ENCODE data around the gene ATXN1. TPM values are rescaled to one million over a fixed set of nuclear protein-coding genes. Genes with fewer than 3 reads are reported as not detected.
A peak's percentile ranks its signal among the peaks of the same experiment; 100 is the strongest.

ATXN1 gene
- total RNA-seq, 2 experiments from 2014 or later, result 34.1 to 36.7 TPM

DNA sequence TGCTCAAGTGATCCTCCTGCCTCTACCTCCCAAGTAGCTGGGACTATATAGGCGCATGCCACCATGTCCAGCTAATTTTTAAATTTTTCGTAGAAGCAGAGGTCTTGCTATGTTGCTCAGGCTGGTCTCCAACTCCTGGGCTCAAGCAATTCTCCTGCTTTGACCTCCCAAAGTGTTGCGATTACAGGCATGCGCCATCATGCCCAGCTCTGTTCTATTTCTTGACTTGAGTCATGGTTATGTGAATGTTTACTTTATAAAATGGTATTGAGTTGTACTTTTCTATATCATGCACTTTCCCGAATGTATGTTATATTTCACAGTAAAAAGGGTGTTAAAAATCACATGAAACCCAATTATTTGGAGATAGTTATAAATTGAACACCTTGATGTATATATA lies 17.3 kb upstream of the ATXN1 start:
- H3K27me3 Mint-ChIP-seq, result peaks cover 2% of the 10 kb centered on the region
- no peak for DNase-seq
- POLR2A ChIA-PET, result no interaction called here
- H3K4me1 Mint-ChIP-seq (ENCODE audit: low read depth), result no peaks in the 10 kb centered on the region
- H3K9me3 Mint-ChIP-seq, result peaks cover 2% of the 10 kb centered on the region
- intact Hi-C loops (cut with micrococcal nuclease), result no loop called here
- no peak overlapping the region for H3K27ac Mint-ChIP-seq
- H3K4me3 Mint-ChIP-seq, result no peak overlapping the region
- H3K36me3 Mint-ChIP-seq, result no peaks in the 10 kb centered on the region
- CTCF ChIA-PET, result no interaction called here

DNA sequence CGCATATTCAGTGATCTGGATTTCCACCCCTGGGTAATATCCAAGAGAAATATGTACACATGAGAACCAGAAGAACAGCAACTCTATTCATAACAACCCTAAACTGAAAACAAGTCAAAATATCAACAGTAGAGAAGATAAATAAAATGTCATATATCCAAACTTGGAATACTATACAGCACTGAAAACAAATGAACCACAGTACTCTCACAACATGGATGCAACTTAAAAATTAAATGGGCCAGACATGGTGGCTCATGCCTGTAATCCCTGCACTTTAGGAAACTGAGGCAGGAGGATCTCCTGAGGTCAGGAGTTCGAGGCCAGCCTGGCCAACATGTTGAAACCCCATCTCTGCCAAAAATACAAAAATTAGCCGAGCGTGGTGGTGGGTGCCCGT lies 16.5 kb upstream of the ATXN1 start:
- Mint-ChIP-seq H3K27me3 (peaks cover 2% of the 10 kb centered on the region), H3K4me3 (no peak overlapping the region), H3K4me1 (ENCODE audit: low read depth) (no peaks in the 10 kb centered on the region), H3K36me3 (no peaks in the 10 kb centered on the region), H3K27ac (no peak overlapping the region), H3K9me3 (peaks cover 2% of the 10 kb centered on the region)
- no peak for DNase-seq
- ChIA-PET POLR2A (no interaction called here), CTCF (no interaction called here)
- intact Hi-C loops (cut with micrococcal nuclease), result no loop called here

DNA sequence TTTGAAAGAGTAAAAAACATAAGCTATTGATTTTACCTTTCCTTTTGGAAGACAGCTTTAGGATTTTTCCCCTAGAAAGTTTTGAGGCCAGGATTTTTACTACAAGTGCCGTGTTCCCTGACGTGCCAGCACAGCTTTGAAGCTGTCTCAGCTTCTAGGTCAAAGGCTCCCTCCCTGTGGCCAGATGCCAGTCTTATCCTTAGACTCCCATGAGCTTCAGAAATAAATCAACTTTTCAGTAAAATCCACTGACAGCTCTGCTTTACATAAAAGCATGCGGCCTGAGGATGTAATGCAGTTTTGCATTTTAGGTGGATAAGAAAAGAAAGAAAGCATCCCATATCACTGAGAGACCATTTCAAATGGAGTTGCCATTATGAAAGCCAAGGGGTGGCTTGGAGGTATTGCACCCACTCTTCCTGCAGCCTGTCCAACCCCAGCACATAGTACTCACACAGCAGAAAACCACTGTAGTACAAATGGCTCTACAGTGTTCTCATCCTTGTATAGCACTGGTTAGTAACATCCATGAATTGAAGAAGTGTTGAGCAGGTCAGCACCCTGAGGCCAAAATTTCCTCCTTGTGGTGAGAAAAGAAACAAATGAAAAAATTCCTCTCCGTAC lies 15.2 kb upstream of the ATXN1 start:
- peaks cover 2% of the 10 kb centered on the region for H3K9me3 Mint-ChIP-seq
- ChIA-PET POLR2A (no interaction called here), CTCF (interaction anchor here (1.1 to 1.5 kb wide), 2 partner anchors 9 to 14 kb away, joined by 4 to 6 read pairs; no protein-coding TSS in a partner anchor)
- no peak overlapping the region for H3K27ac Mint-ChIP-seq
- H3K4me3 Mint-ChIP-seq, result no peak overlapping the region
- H3K4me1 Mint-ChIP-seq (ENCODE audit: low read depth), result peaks cover 2% of the 10 kb centered on the region
- H3K36me3 Mint-ChIP-seq, result no peaks in the 10 kb centered on the region
- no peak for DNase-seq
- H3K27me3 Mint-ChIP-seq, result peaks cover 2% of the 10 kb centered on the region
- intact Hi-C loops (cut with micrococcal nuclease), result no loop called here

DNA sequence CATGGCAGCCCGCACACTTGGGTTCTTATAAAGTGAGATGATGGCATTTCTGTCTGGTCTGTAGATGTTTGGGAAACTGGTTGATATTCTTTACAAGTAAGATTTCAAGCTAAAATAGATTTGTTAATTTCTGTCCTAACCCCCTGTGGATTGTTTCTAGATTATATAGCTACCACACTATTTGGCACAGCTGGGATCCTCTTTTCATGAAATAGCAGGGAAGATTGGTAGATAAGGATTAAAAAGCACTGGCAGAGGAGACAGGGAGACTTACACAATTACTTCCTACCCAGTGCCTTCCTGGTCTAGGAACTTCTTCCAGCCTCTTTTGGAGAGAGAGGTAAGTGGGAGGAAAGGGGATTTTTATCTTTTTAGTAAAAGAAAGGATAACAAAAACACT lies 13.2 kb upstream of the ATXN1 start:
- Mint-ChIP-seq H3K36me3 (no peaks in the 10 kb centered on the region), H3K4me3 (no peak overlapping the region), H3K27ac (no peak overlapping the region), H3K4me1 (ENCODE audit: low read depth) (peaks cover 20% of the 10 kb centered on the region), H3K27me3 (peaks cover 1% of the 10 kb centered on the region), H3K9me3 (peaks cover 2% of the 10 kb centered on the region)
- ChIA-PET CTCF (interaction anchor here (0.7 to 4.1 kb wide), 5 partner anchors 22 to 442 kb away, joined by 3 to 44 read pairs (median 3); no protein-coding TSS in a partner anchor), POLR2A (no interaction called here)
- intact Hi-C loops (cut with micrococcal nuclease), result no loop called here
- no peak for DNase-seq

DNA sequence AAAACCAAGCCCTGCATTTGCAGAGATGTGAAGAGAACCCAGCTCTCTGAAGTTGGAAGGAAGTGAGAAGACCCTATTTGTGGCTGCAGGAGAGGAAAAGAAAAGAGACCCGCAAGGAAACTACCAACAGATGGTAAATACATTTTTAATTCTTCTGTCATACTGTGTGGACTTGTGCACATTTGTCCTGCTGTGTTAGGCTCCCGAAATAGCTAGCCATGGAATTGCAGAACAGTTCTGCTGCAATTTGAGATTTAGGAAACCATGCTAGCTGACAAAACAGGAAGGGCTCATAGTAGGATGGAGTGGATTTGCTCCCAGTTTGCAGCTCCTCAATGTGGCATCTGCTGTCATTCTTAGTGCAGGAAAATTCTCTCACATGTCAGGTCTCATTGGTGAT lies 12.1 kb upstream of the ATXN1 start:
- ChIA-PET CTCF (interaction anchor here (0.6 to 4.1 kb wide), 10 partner anchors 8 to 441 kb away, joined by 3 to 44 read pairs (median 4); no protein-coding TSS in a partner anchor), POLR2A (no interaction called here)
- Mint-ChIP-seq H3K27ac (no peak overlapping the region), H3K4me1 (ENCODE audit: low read depth) (peaks cover 31% of the 10 kb centered on the region), H3K27me3 (no peaks in the 10 kb centered on the region), H3K9me3 (peaks cover 2% of the 10 kb centered on the region), H3K36me3 (no peaks in the 10 kb centered on the region), H3K4me3 (no peak overlapping the region)
- intact Hi-C loops (cut with micrococcal nuclease), result no loop called here
- DNase-seq, result no peak

DNA sequence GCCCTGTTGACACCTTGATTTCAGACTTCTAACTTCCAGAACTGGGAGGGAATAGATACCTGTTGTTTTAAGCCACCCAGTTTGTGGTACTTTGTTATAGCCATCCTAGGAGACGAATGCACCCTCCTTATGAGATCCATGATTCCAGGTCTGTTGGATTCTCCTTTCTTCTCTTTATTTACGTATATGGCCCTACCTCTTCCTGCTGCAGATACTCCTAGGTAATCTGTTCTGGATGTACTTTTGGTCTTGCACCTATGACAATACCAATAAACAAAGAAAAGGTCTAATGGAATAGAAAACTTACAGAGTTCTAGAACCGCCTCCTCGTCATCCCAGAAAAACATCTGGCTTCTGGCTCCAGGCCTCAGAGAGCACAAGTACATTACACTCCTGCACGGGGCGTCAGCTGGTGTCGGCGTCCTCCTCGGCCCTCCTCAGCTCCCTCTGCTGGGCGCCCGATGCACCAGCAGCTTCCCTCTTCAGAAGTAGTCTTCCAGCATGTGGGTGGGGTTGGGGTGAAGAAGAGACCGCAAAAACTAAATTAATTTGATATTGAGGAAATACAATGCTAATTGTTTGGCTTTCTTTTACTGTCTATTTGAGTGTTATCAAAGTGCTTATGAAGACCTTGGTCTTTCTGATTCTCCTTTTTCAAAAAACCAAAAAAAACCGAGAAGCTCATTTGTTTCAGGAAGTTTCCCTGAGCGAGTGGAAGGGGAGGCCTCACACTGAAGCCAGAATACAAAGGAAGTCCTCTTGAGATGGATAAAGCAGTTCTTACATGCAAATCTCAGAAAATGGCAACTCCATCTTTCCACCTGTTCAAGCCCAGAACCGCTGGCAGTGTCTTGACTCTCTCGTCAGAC lies 9.7 kb upstream of the ATXN1 start:
- Mint-ChIP-seq H3K9me3 (no peaks in the 10 kb centered on the region), H3K4me1 (ENCODE audit: low read depth) (peaks cover 50% of the 10 kb centered on the region), H3K27me3 (no peaks in the 10 kb centered on the region), H3K36me3 (no peaks in the 10 kb centered on the region), H3K27ac (no peak overlapping the region), H3K4me3 (peak overlapping the region; percentile 42)
- ChIA-PET CTCF (interaction anchor here (0.7 to 4.1 kb wide), 44 partner anchors 9 to 484 kb away, joined by 3 to 44 read pairs (median 4); partner anchors contain the start of gene ATXN1), POLR2A (no interaction called here)
- intact Hi-C loops (cut with micrococcal nuclease), result no loop called here
- DNase-seq, result peak; percentile 86

DNA sequence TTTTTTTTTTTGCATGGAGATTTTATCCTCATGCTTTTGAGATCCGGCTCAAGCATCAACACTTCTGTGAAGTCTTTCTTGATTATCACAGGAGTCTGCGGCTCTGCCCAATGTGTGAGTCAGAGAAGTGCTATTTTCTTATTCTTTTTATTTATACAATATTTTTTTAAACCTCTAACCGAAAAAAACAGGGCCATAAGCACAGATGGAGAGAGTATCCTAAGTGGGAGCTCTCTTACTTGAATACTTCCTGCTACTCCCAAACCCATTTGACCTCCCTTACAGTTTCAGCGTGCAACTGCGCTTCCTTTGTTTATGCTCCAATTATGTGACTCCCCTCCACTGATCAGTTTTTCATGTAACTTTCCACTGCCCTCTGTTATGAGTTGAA lies 8.7 kb upstream of the ATXN1 start:
- H3K27ac Mint-ChIP-seq, result no peak overlapping the region
- DNase-seq, result no peak
- no peaks in the 10 kb centered on the region for H3K27me3 Mint-ChIP-seq
- H3K36me3 Mint-ChIP-seq, result no peaks in the 10 kb centered on the region
- intact Hi-C loops (cut with micrococcal nuclease), result loop anchor here (1.0 to 2.0 kb wide), 3 partner anchors 67 to 438 kb away; no protein-coding TSS in a partner anchor
- CTCF ChIA-PET, result interaction anchor here (1.1 to 1.6 kb wide), 7 partner anchors 14 to 482 kb away, joined by 3 to 7 read pairs (median 4); no protein-coding TSS in a partner anchor
- H3K4me3 Mint-ChIP-seq, result no peak overlapping the region
- peaks cover 59% of the 10 kb centered on the region for H3K4me1 Mint-ChIP-seq (ENCODE audit: low read depth)
- POLR2A ChIA-PET, result no interaction called here
- H3K9me3 Mint-ChIP-seq, result no peaks in the 10 kb centered on the region

DNA sequence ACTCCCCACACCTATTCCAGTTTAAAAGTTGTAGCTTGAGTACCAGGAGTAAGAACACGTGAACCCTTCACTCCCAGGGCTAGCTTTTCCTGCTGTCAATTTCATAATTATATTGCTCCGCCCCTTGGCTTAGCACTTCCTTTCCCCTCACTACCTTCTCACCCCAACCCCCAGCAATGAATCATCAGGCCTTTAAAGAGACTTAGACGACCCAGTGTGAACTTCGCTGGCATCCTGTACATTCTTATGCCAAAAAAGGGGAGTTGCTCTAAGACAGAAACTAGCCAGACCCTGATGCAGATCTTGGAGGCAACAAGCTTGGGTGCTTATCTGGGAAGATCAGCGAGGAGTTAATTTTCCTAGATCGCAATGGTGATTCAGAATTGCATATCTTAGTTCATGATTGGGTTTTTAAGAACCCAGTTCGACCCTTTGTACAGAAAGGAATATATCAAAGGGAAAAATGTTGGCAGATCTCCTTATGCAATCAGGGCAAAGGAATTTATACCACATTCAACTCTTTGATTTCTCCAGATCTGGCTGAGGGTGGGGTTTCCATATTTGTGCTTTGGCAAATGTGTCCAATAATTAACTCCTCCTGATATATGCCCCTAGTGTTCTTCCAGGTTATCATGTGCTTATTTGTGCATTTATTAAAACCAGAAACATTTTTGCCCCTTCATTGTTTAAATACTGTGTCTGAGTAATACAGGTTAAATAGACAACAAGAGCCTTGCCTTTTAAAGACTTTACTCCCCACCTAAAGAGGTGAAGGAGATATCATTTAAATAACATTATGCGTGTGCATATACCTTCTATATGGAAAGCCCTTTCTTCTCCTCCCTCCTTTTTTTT lies 8.1 kb upstream of the ATXN1 start:
- H3K36me3 Mint-ChIP-seq, result no peaks in the 10 kb centered on the region
- intact Hi-C loops (cut with micrococcal nuclease), result loop anchor here (1.0 to 2.0 kb wide), 3 partner anchors 67 to 437 kb away; no protein-coding TSS in a partner anchor
- DNase-seq, result peak; percentile 77
- H3K27ac Mint-ChIP-seq, result peak overlapping the region; percentile 64
- H3K4me1 Mint-ChIP-seq (ENCODE audit: low read depth), result peaks cover 65% of the 10 kb centered on the region
- POLR2A ChIA-PET, result interaction anchor here (1.0 kb wide), 1 partner anchor 80 kb away, joined by 3 read pairs; no protein-coding TSS in a partner anchor
- H3K27me3 Mint-ChIP-seq, result no peaks in the 10 kb centered on the region
- peak overlapping the region; percentile 4 for H3K4me3 Mint-ChIP-seq
- CTCF ChIA-PET, result interaction anchor here (0.9 to 2.8 kb wide), 5 partner anchors 11 to 437 kb away, joined by 3 to 18 read pairs (median 5); no protein-coding TSS in a partner anchor
- H3K9me3 Mint-ChIP-seq, result no peaks in the 10 kb centered on the region

DNA sequence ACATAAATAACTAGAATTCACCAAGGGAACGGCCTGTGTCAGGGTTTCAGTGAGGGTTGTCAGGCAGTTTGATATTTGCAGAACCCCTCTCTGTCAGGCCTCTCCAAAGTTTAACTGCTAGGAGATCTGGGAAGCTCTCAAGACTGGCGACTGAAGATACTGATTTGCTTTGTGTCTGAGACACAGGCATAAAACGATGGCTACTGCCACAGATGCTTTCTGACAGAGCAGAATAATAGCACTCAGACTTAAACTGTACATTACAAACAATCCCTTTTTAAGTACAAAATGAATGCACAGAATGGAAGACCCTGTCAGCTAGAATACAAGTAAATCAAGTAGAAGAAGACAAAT lies 7.2 kb upstream of the ATXN1 start:
- Mint-ChIP-seq H3K27ac (no peak overlapping the region), H3K9me3 (no peaks in the 10 kb centered on the region), H3K4me3 (no peak overlapping the region), H3K27me3 (no peaks in the 10 kb centered on the region), H3K36me3 (no peaks in the 10 kb centered on the region), H3K4me1 (ENCODE audit: low read depth) (peaks cover 74% of the 10 kb centered on the region)
- no peak for DNase-seq
- intact Hi-C loops (cut with micrococcal nuclease), result loop anchor here (2.0 kb wide), 1 partner anchor 68 kb away; no protein-coding TSS in a partner anchor
- POLR2A ChIA-PET, result interaction anchor here (1.0 kb wide), 1 partner anchor 79 kb away, joined by 3 read pairs; no protein-coding TSS in a partner anchor
- CTCF ChIA-PET, result interaction anchor here (0.8 to 2.8 kb wide), 6 partner anchors 10 to 436 kb away, joined by 3 to 18 read pairs (median 5); no protein-coding TSS in a partner anchor

DNA sequence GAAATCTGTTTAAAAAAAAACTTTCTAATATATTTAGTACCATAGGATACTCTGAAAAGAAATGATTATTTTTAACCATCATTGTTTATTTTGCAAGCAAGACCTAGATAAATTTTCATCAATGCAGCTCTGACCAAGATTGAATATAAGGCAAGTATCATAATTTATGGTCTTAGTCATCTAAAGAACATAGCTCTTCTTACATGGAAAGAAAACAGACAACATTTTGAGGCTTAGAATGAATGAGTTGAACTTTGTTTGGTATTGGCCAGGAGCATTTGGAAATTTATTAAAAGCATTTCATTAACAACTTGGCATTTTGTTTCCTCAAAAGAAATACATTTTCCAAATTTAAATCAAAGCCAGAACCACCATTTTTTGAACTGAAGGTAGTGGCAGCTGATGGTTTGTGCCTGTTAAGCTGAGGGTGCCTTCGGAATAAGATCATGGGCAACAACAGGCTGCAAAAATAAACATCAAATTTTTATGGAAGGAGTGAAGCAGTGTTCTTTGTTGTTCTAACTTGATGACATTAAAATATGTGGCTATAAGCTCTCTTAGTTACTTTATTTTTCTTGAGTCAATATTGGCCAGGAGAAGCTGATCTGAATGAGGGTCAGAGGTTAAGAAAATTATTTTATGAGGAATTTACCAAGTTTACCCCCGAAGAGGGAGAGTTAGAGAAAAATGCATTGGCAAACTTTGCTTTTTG lies 6.7 kb upstream of the ATXN1 start:
- H3K27ac Mint-ChIP-seq, result no peak overlapping the region
- POLR2A ChIA-PET, result interaction anchor here (0.7 kb wide), 1 partner anchor 354 kb away, joined by 3 read pairs; no protein-coding TSS in a partner anchor

More for the DNA sequence above, 6.7 kb upstream of the ATXN1 start:
- intact Hi-C loops (cut with micrococcal nuclease), result loop anchor here (2.0 kb wide), 2 partner anchors 33 to 69 kb away; no protein-coding TSS in a partner anchor
- DNase-seq, result no peak
- Mint-ChIP-seq H3K9me3 (no peaks in the 10 kb centered on the region), H3K36me3 (no peaks in the 10 kb centered on the region), H3K4me1 (ENCODE audit: low read depth) (peaks cover 77% of the 10 kb centered on the region), H3K27me3 (no peaks in the 10 kb centered on the region), H3K4me3 (no peak overlapping the region)
- CTCF ChIA-PET, result interaction anchor here (0.8 to 2.8 kb wide), 7 partner anchors 8 to 436 kb away, joined by 3 to 18 read pairs (median 5); no protein-coding TSS in a partner anchor
